Kidney (tissue), 14 donors: ENCODE data around the gene CPAMD8. TPM values are rescaled to one million over a fixed set of nuclear protein-coding genes. Genes with fewer than 3 reads are reported as not detected.

Experiments used
- DNase-seq, 5 donors: peaks; one replicate each; pipeline ENCODE4 v3.0.0-alpha.2; 2013 to 2020
- FAIRE-seq: peaks from 2 replicates; lab custom pipeline; 2012; peaks lifted over from hg19 to GRCh38; lab: Jason Lieb, UNC
- H3K27ac ChIP-seq, 2 donors: one replicate each; pipeline ENCODE4 v1.7.0; 2013; ENCODE audit warnings: low read depth in 2 of 2, low read length in 2 of 2, inconsistent platforms in 1 of 2
- H3K27me3 ChIP-seq: one replicate; pipeline ENCODE4 v1.7.1; 2013; ENCODE audit warnings: low read length, inconsistent platforms; ENCODE audit not compliant: control insufficient read depth, insufficient read depth
- H3K36me3 ChIP-seq, 3 donors: one replicate each; pipeline versions ENCODE4 v1.7.0 to v1.7.1; 2013; ENCODE audit warnings: low read length in 3 of 3, control low read depth in 1 of 3, inconsistent platforms in 1 of 3; ENCODE audit not compliant: insufficient read depth in 3 of 3, control insufficient read depth in 2 of 3
- H3K4me1 ChIP-seq, 3 donors: one replicate each; pipeline versions ENCODE4 v1.7.0 to v1.7.1; 2013; ENCODE audit warnings: low read length in 3 of 3, inconsistent platforms in 1 of 3, low read depth in 1 of 3; ENCODE audit not compliant: control insufficient read depth in 2 of 3, insufficient read depth in 2 of 3
- H3K4me3 ChIP-seq, 3 donors: one replicate each; pipeline versions ENCODE4 v1.7.0 to v1.8.1; 2013; ENCODE audit warnings: low read length in 3 of 3, control low read depth in 1 of 3, inconsistent platforms in 1 of 3
- H3K9ac ChIP-seq, 3 donors: one replicate each; pipeline versions ENCODE4 v1.7.0 to v1.7.1; 2013; ENCODE audit warnings: low read length in 3 of 3, control low read depth in 1 of 3, inconsistent platforms in 1 of 3
- H3K9me3 ChIP-seq, 3 donors: one replicate each; pipeline versions ENCODE4 v1.7.0 to v1.7.1; 2013; ENCODE audit warnings: low read length in 3 of 3, control low read depth in 1 of 3, inconsistent platforms in 1 of 3; ENCODE audit not compliant: control insufficient read depth in 2 of 3, insufficient read depth in 1 of 3
- intact Hi-C: fragments of 100-400 bp; cut with DNase I; formaldehyde crosslinking; loops from one replicate; pipeline ENCODE4 v1.11.1; 2022
- polyA plus RNA-seq: library from polyadenylated mRNA; stranded (reverse); fragments of 350-450 nt; fragmentation: Illumina TruSeq; extraction: RNeasy Lipid Tissue Mini Kit (QIAGEN cat#74804); gene quantifications from one replicate; pipeline ENCODE4 v1.2.3, GENCODE V29; 2014; ENCODE audit warnings: low read depth, low replicate concordance; ENCODE audit not compliant: insufficient read depth
- total RNA-seq: library from RNA; stranded (reverse); fragmentation: NEBNext Ultra II Directional; extraction: Animal tissue kit (Norgen Biotek cat#: 25700); gene quantifications from one replicate; pipeline ENCODE4 v1.2.1, GENCODE V29; 2021
- TF ChIP-seq, protein P1 (sequence below): IDR thresholded peaks from 3 replicates; pipeline ENCODE4 v1.5.1; 2012; ENCODE audit warnings: mild to moderate bottlenecking, moderate library complexity, borderline replicate concordance; ENCODE audit not compliant: insufficient read depth; ENCODE audit errors: extremely low read depth
- donor health status: control.
- donor health status: control.
- donor health status: control.
- donor health status: control.
- donor health status: control.
- donor health status: DM: yes; HTN: yes; CAD: no.
- donor health status: Normal renal cell carcinoma (clear cell type).

Gene CPAMD8
- total and polyA plus RNA-seq, 2 donors from 2014 or later = 22.0 to 64.1 TPM

DNA sequence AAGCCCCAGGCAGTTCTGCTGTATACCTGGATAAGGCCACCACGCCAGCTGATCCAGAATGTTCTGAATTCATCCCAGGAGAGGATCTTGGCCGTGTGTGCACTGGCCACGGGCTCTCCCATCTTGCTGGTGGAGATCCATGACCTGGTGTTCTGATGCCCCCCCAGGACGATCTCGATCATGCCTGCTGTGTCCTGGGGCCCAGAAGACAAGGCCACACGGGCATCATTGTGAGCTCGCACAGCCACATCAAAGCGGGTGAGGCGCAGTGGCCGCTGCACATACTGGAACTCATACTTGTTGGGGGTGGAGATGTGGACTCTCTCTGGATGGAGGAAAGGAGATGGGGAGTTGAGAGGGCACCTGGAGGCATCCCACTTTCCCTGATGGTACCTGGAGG is 97.7 kb downstream of the CPAMD8 start:
- FAIRE-seq (no peak), DNase-seq (peak in 1 of 5 donors; percentile 15)
- Histone ChIP-seq H3K4me1 (no peaks in the 10 kb centered on the region), H3K36me3 (no peaks in the 10 kb centered on the region), H3K27me3 (no peaks in the 10 kb centered on the region), H3K4me3 (no peak overlapping the region), H3K27ac (no peak overlapping the region), H3K9ac (no peak overlapping the region), H3K9me3 (peaks cover 0 to 3% (median 0%) of the 10 kb centered on the region in 3 donors)
- TF ChIP-seq, protein P1, sequence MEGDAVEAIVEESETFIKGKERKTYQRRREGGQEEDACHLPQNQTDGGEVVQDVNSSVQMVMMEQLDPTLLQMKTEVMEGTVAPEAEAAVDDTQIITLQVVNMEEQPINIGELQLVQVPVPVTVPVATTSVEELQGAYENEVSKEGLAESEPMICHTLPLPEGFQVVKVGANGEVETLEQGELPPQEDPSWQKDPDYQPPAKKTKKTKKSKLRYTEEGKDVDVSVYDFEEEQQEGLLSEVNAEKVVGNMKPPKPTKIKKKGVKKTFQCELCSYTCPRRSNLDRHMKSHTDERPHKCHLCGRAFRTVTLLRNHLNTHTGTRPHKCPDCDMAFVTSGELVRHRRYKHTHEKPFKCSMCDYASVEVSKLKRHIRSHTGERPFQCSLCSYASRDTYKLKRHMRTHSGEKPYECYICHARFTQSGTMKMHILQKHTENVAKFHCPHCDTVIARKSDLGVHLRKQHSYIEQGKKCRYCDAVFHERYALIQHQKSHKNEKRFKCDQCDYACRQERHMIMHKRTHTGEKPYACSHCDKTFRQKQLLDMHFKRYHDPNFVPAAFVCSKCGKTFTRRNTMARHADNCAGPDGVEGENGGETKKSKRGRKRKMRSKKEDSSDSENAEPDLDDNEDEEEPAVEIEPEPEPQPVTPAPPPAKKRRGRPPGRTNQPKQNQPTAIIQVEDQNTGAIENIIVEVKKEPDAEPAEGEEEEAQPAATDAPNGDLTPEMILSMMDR = no peak
- intact Hi-C loops = no loop called here

DNA sequence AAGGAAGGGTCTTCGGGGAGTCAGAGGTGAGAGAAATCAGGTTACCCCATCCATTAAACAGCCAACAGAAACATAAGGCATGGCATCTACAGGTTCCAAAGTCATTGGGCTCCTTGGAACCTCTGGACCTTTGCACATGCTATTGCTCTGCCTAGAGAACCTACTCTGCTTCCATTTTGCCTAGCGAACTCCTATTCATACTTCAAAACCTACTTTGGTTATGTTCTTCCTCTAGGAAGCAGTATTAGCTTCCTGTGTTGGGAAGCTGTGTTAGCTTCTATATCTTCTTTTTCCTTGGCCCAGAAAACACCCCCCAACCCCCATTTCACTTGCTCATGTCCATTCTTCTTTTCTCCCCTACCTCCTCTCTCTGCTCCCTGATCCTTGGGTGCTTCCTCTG is 98.3 kb downstream of the CPAMD8 start:
- intact Hi-C loops = no loop called here
- FAIRE-seq = no peak
- Histone ChIP-seq H3K4me3 (no peak overlapping the region), H3K4me1 (no peaks in the 10 kb centered on the region), H3K9me3 (peaks cover 0 to under 1% (median 0%) of the 10 kb centered on the region in 3 donors), H3K27ac (no peak overlapping the region), H3K27me3 (no peaks in the 10 kb centered on the region), H3K9ac (no peak overlapping the region), H3K36me3 (no peaks in the 10 kb centered on the region)
- DNase-seq = no peak
- TF ChIP-seq, protein P1 = no peak

DNA sequence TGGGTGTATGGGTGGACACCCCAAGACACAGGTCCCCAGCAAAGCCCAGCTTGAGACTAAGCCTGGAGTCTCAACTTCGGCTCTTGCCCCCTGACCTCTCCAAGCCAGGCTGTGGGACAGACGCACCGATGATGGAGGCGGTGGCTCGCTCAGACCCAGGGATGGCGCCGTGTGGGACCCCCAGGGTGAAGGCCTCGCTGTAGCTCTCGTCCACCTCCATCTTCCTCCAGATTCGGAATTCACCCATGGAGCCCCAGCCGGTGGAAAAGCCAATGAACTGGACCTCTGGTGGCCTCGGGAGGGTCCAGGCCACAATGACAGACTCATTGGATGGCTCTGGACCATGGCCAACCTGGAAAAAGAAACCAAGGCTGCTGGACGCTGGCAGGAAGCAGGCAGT is 98.7 kb downstream of the CPAMD8 start:
- H3K27ac ChIP-seq = no peak overlapping the region
- FAIRE-seq (no peak), DNase-seq (peak in 1 of 5 donors; percentile 24)
- H3K4me1 ChIP-seq = no peaks in the 10 kb centered on the region
- H3K27me3 ChIP-seq = no peaks in the 10 kb centered on the region
- no peak overlapping the region for H3K4me3 ChIP-seq
- no peak overlapping the region for H3K9ac ChIP-seq
- H3K36me3 ChIP-seq = no peaks in the 10 kb centered on the region
- TF ChIP-seq, protein P1 = no peak
- no peaks in the 10 kb centered on the region for H3K9me3 ChIP-seq
- intact Hi-C loops = no loop called here

DNA sequence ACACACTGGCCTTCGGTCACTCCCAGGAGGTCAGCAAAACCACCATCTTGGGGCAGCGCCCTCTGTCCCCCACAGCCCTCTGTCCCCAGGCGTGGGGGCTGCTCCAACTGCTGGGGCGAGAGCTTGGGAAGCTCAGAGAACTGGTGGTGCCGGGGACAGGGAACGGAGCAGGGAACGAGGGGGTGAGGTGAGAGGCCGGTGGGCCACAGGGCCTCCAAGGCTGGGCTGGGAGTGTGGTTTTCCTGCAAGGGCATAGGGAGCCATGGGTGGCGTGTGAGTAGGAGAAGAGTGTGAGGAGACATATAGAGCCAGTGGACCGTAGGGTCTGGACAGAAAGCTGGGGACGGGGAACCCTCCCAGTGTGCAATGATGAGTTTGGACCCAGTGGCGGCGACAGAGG is 103.7 kb downstream of the CPAMD8 start:
- no peaks in the 10 kb centered on the region for H3K36me3 ChIP-seq
- no peak overlapping the region for H3K9ac ChIP-seq
- no peaks in the 10 kb centered on the region for H3K4me1 ChIP-seq
- DNase-seq (peak in 1 of 5 donors; percentile 68), FAIRE-seq (no peak)
- no peaks in the 10 kb centered on the region for H3K27me3 ChIP-seq
- intact Hi-C loops = no loop called here
- H3K27ac ChIP-seq = no peak overlapping the region
- H3K9me3 ChIP-seq = peaks cover 0 to 4% (median 0%) of the 10 kb centered on the region in 3 donors
- H3K4me3 ChIP-seq = no peak overlapping the region
- TF ChIP-seq, protein P1 = no peak
